GM23338 (cell line): ENCODE data around the gene COLQ. TPM values are rescaled to one million over a fixed set of nuclear protein-coding genes. Genes with fewer than 3 reads are reported as not detected.

Experiments
- ATAC-seq: fragments of 200-7000 bp; cut with Tn5 transposase; 3 replicates; pipeline ENCODE4 v1.9.1; 2020
- DNase-seq: peaks from one replicate; pipeline ENCODE4 v3.0.0-alpha.2; 2015; ENCODE audit warnings: low spot score
- H2AFZ ChIP-seq: fragments of 200-600 bp; sonication (generic); 2 replicates; pipeline ENCODE4 v1.8.0; 2016; ENCODE audit warnings: antibody characterized with exemption, mild to moderate bottlenecking, moderate library complexity
- H3F3A ChIP-seq: fragments of 200-600 bp; sonication (generic); replicated peaks from 2 replicates; pipeline ENCODE4 v1.8.0; 2017; ENCODE audit warnings: antibody characterized with exemption, mixed run types, low read depth
- H3K27ac ChIP-seq: fragments of 200-600 bp; sonication (generic); 2 replicates; pipeline ENCODE4 v1.6.1; 2016; ENCODE audit warnings: low read depth
- H3K27me3 ChIP-seq: fragments of 200-600 bp; sonication (generic); 2 replicates; pipeline ENCODE4 v1.8.0; 2016; ENCODE audit warnings: mild to moderate bottlenecking, mixed run types, moderate library complexity; ENCODE audit not compliant: insufficient read depth
- H3K36me3 ChIP-seq: fragments of 200-600 bp; sonication (generic); 2 replicates; pipeline ENCODE4 v1.8.0; 2016; ENCODE audit warnings: mild to moderate bottlenecking; ENCODE audit not compliant: insufficient read depth
- H3K4me1 ChIP-seq: fragments of 200-600 bp; sonication (generic); 2 replicates; pipeline ENCODE4 v1.8.0; 2016; ENCODE audit warnings: mild to moderate bottlenecking, moderate library complexity; ENCODE audit not compliant: insufficient read depth
- H3K4me2 ChIP-seq: fragments of 200-600 bp; sonication (generic); 2 replicates; pipeline ENCODE4 v1.7.1; 2017; ENCODE audit warnings: mixed run types
- H3K4me3 ChIP-seq: fragments of 200-600 bp; sonication (generic); 2 replicates; pipeline ENCODE4 v1.6.1; 2016; ENCODE audit warnings: mixed run types
- H3K79me2 ChIP-seq: fragments of 200-600 bp; sonication (generic); replicated peaks from 2 replicates; pipeline ENCODE4 v1.8.0; 2017; ENCODE audit warnings: mild to moderate bottlenecking; ENCODE audit not compliant: insufficient read depth
- H3K9me2 ChIP-seq: fragments of 200-600 bp; sonication (generic); 2 replicates; pipeline ENCODE4 v1.8.0; 2017; ENCODE audit not compliant: insufficient read depth
- H4K20me1 ChIP-seq: fragments of 200-600 bp; sonication (generic); replicated peaks from 2 replicates; pipeline ENCODE4 v1.8.0; 2017; ENCODE audit warnings: mild to moderate bottlenecking; ENCODE audit not compliant: insufficient read depth
- H3K27ac Mint-ChIP-seq: 2 replicates; pipeline ENCODE4 v1.8.0; 2020; ENCODE audit warnings: inconsistent platforms, mild to moderate bottlenecking, moderate library complexity, mixed read lengths
- H3K27me3 Mint-ChIP-seq: 3 replicates; pipeline ENCODE4 v1.8.0; 2022; ENCODE audit warnings: low read depth, mild to moderate bottlenecking, moderate library complexity, mixed read lengths, inconsistent platforms; ENCODE audit not compliant: insufficient read depth, poor library complexity
- H3K36me3 Mint-ChIP-seq: 3 replicates; pipeline ENCODE4 v1.8.0; 2021; ENCODE audit warnings: low read depth, mild to moderate bottlenecking, inconsistent platforms, moderate library complexity, mixed read lengths
- H3K4me1 Mint-ChIP-seq: 3 replicates; pipeline ENCODE4 v1.8.0; 2020; ENCODE audit warnings: mild to moderate bottlenecking, inconsistent platforms, mixed read lengths
- H3K4me3 Mint-ChIP-seq: 3 replicates; pipeline ENCODE4 v1.8.0; 2021; ENCODE audit warnings: moderate library complexity, mild to moderate bottlenecking, inconsistent platforms, mixed read lengths
- H3K9me3 Mint-ChIP-seq: 3 replicates; pipeline ENCODE4 v1.8.0; 2020; ENCODE audit warnings: moderate library complexity, mild to moderate bottlenecking, inconsistent platforms, mixed read lengths
- CREB1 ChIP-seq: fragments of 250-450 bp; sonication (Bioruptor Pico); IDR thresholded peaks from 2 replicates; pipeline ENCODE4 v1.5.0; 2020; ENCODE audit warnings: low read depth, mild to moderate bottlenecking, moderate library complexity
- CTCF ChIP-seq, 2 experiments: fragments of 200-600 bp in 1 of 2; sonication (generic) in 1 of 2; conservative IDR thresholded peaks; 2 replicates each; pipeline versions ENCODE4 v1.5.1 to v1.6.1; 2016 to 2017; ENCODE audit warnings: antibody characterized with exemption in 2 of 2, low read depth in 2 of 2, mild to moderate bottlenecking in 2 of 2, moderate library complexity in 1 of 2
- ETS1 ChIP-seq: IDR thresholded peaks from 2 replicates; pipeline ENCODE4 v1.6.1; 2016; ENCODE audit warnings: antibody characterized with exemption
- EZH2 ChIP-seq: fragments of 200-600 bp; sonication (generic); IDR thresholded peaks from one replicate; pipeline ENCODE4 v1.8.0; 2017; ENCODE audit warnings: antibody characterized with exemption, mild to moderate bottlenecking, low read depth; ENCODE audit not compliant: unreplicated experiment
- EZH2phosphoT487 ChIP-seq: fragments of 200-600 bp; sonication (generic); IDR thresholded peaks from one replicate; pipeline ENCODE4 v1.8.1; 2018; ENCODE audit warnings: antibody characterized with exemption; ENCODE audit not compliant: unreplicated experiment
- JUNB ChIP-seq: IDR thresholded peaks from one replicate; pipeline ENCODE4 v1.6.1; 2016; ENCODE audit warnings: antibody characterized with exemption; ENCODE audit not compliant: unreplicated experiment
- NANOG ChIP-seq: IDR thresholded peaks from 2 replicates; pipeline ENCODE4 v1.6.1; 2016; ENCODE audit warnings: antibody characterized with exemption, borderline replicate concordance
- POLR2AphosphoS5 ChIP-seq: IDR thresholded peaks from 2 replicates; pipeline ENCODE4 v1.6.1; 2016; ENCODE audit warnings: antibody characterized with exemption, low read depth
- REST ChIP-seq: IDR thresholded peaks from one replicate; pipeline ENCODE4 v1.6.1; 2018; ENCODE audit warnings: antibody characterized with exemption; ENCODE audit not compliant: unreplicated experiment
- STAT1 ChIP-seq: IDR thresholded peaks from one replicate; pipeline ENCODE4 v1.6.1; 2016; ENCODE audit warnings: antibody characterized with exemption; ENCODE audit not compliant: unreplicated experiment
- polyA plus RNA-seq: library from polyadenylated mRNA; unstranded; fragments of >200 nt; fragmentation: Nextera tagmentation; extraction: Ambion mirVana; gene quantifications from 2 replicates; pipeline ENCODE4 v1.2.1, GENCODE V29; 2016
- total RNA-seq: library from RNA; depleted of rRNA; stranded (reverse); fragments of >200 nt; shearing (Covaris generic); gene quantifications from 2 replicates; pipeline ENCODE4 v1.2.3, GENCODE V29; 2014

Gene COLQ
- total and polyA plus RNA-seq, 2 experiments from 2014 or later = 0.78 to 2.0 TPM

GRCh38 chr3:15514663-15515340, 6.7 kb downstream of the COLQ start (continued):
- TF ChIP-seq JUNB (no peak), EZH2 (no peak), NANOG (no peak), CTCF (conservative IDR thresholded peaks at IDR 0.05; ENCODE audit: low read depth in 2 of 2) (no peak)

- no peaks in the 10 kb centered on the region for H3K4me1 ChIP-seq
- no peak overlapping the region for H3K4me3 Mint-ChIP-seq
- peaks cover 3% of the 10 kb centered on the region for H3K27me3 Mint-ChIP-seq
- H3K27me3 ChIP-seq = no peaks in the 10 kb centered on the region
- H3K27ac ChIP-seq = no peak overlapping the region
- DNase-seq = no peak
- H3K4me2 ChIP-seq = no peak overlapping the region
- no peaks in the 10 kb centered on the region for H3K36me3 ChIP-seq
- H2AFZ ChIP-seq = no peak overlapping the region
- no peaks in the 10 kb centered on the region for H3K4me1 Mint-ChIP-seq
- H3K27ac Mint-ChIP-seq = no peak overlapping the region
- no peaks in the 10 kb centered on the region for H3K36me3 Mint-ChIP-seq
- H3K9me3 Mint-ChIP-seq = no peaks in the 10 kb centered on the region
- H3K79me2 ChIP-seq = no peaks in the 10 kb centered on the region
- no peaks in the 10 kb centered on the region for H3K9me2 ChIP-seq
- H4K20me1 ChIP-seq = no peaks in the 10 kb centered on the region
- no peak for ATAC-seq
- no peaks in the 10 kb centered on the region for H3F3A ChIP-seq
- no peak overlapping the region for H3K4me3 ChIP-seq
- no peak for TF ChIP-seq STAT1
- TF ChIP-seq ETS1 = no peak
- no peak for TF ChIP-seq EZH2
- TF ChIP-seq CTCF (conservative IDR thresholded peaks at IDR 0.05; ENCODE audit: low read depth in 2 of 2) = no peak
- TF ChIP-seq EZH2phosphoT487 = no peak
- TF ChIP-seq POLR2AphosphoS5 = no peak
- no peak for TF ChIP-seq CREB1 (CRISPR knock-in tag)
- TF ChIP-seq NANOG = no peak
- TF ChIP-seq REST = no peak
These were observed 7.5 kb downstream of the COLQ start for GRCh38 chr3:15513810-15514662.
